HepG2 (cell line): ENCODE results near the gene USH2A. TPM values are rescaled to one million over a fixed set of nuclear protein-coding genes. Genes with fewer than 3 reads are reported as not detected.

Experiments
- ATAC-seq: fragments of 200-7000 bp; cut with Tn5 transposase; 3 replicates; pipeline ENCODE4 v1.9.1; 2020; ENCODE audit warnings: mild to moderate bottlenecking, moderate library complexity
- BruUV-seq: library from RNA; stranded (reverse); fragments of 400-500 nt; replicated peaks from 2 replicates; lab custom pipeline; 2021; lab: Mats Ljungman, UMichigan
- CTCF ChIA-PET: fragments of 300-600 bp; formaldehyde crosslinking; extraction: SDS; loops from one replicate; lab custom pipeline; 2021; ENCODE audit warnings: low total read pairs, inconsistent platforms, low intra/inter-chr PET ratio; lab: Yijun Ruan, JAX
- POLR2A ChIA-PET: fragments of 350-600 bp; sonication (Branson Sonifier 250); formaldehyde crosslinking; loops from one replicate; lab custom pipeline; 2020; ENCODE audit warnings: antibody characterized with exemption, inconsistent platforms; lab: Yijun Ruan, JAX
- DNase-seq: peaks from one replicate; pipeline ENCODE4 v3.0.0-alpha.2; 2015; ENCODE audit warnings: low spot score
- FAIRE-seq: peaks from 3 replicates; lab custom pipeline; 2011; peaks lifted over from hg19 to GRCh38; lab: Jason Lieb, UNC
- H2AFZ ChIP-seq: one replicate; pipeline ENCODE4 v1.6.1; 2011; ENCODE audit warnings: low read length, inconsistent platforms
- H3K27ac ChIP-seq: fragments of 300-600 bp; 3 replicates; pipeline ENCODE4 v1.8.0; 2011; ENCODE audit warnings: mixed run types, mild to moderate bottlenecking, mixed read lengths, low read length, inconsistent platforms; ENCODE audit not compliant: insufficient read depth; ENCODE audit errors: extremely low read length
- H3K27me3 ChIP-seq, 2 experiments: fragments of 200-600 bp in 1 of 2; 2 replicates in 1 of 2; 3 replicates in 1 of 2; pipeline versions ENCODE4 v1.6.0 to v1.8.0; 2011; ENCODE audit warnings: low read length in 2 of 2, mild to moderate bottlenecking in 2 of 2, moderate library complexity in 2 of 2, inconsistent platforms in 1 of 2; ENCODE audit not compliant: insufficient read depth in 2 of 2, control insufficient read depth in 1 of 2
- H3K36me3 ChIP-seq, 2 experiments: fragments of 200-600 bp in 1 of 2; replicated peaks in 1 of 2; 2 replicates in 1 of 2; 3 replicates in 1 of 2; pipeline versions ENCODE4 v1.5.1 to v1.8.0; 2011; ENCODE audit warnings: low read length in 2 of 2, inconsistent platforms in 1 of 2; ENCODE audit not compliant: insufficient read depth in 2 of 2, control insufficient read depth in 1 of 2
- H3K4me1 ChIP-seq: 2 replicates; pipeline ENCODE4 v1.5.1; 2012; ENCODE audit warnings: low read length, inconsistent platforms; ENCODE audit not compliant: insufficient read depth
- H3K4me2 ChIP-seq: 2 replicates; pipeline ENCODE4 v1.6.0; 2011; ENCODE audit warnings: low read depth, low read length, inconsistent platforms
- H3K4me3 ChIP-seq, 3 experiments: fragments of 200-600 bp in 1 of 3; sonication (generic), shearing (Covaris generic) in 1 of 3; replicated peaks in 1 of 3; 2 replicates each; pipeline ENCODE4 v1.5.1; 2011 to 2016; ENCODE audit warnings: low read length in 3 of 3, inconsistent platforms in 2 of 3, low read depth in 2 of 3, mild to moderate bottlenecking in 2 of 3, control low read depth in 1 of 3, mixed read lengths in 1 of 3; ENCODE audit not compliant: insufficient read depth in 1 of 3
- H3K79me2 ChIP-seq: one replicate; pipeline ENCODE4 v1.6.1; 2011; ENCODE audit warnings: low read length, inconsistent platforms; ENCODE audit not compliant: insufficient read depth
- H3K9ac ChIP-seq: 2 replicates; pipeline ENCODE4 v1.6.0; 2011; ENCODE audit warnings: mild to moderate bottlenecking, low read depth, low read length, inconsistent platforms; ENCODE audit not compliant: insufficient read depth
- H3K9me3 ChIP-seq: 2 replicates; pipeline ENCODE4 v1.5.1; 2012; ENCODE audit warnings: mild to moderate bottlenecking, low read length
- H4K20me1 ChIP-seq: 2 replicates; pipeline ENCODE4 v1.6.0; 2011; ENCODE audit warnings: inconsistent platforms, mild to moderate bottlenecking, low read length, moderate library complexity; ENCODE audit not compliant: insufficient read depth
- CCAR2 ChIP-seq: fragments of 200-400 bp; formaldehyde crosslinking; optimal IDR thresholded peaks from 2 replicates; pipeline ENCODE3; 2018; ENCODE audit warnings: low read depth, mild to moderate bottlenecking, low read length, moderate library complexity
- KAT7 ChIP-seq: IDR thresholded peaks from 2 replicates; pipeline ENCODE4 v1.6.1; 2018; ENCODE audit warnings: borderline replicate concordance, missing compliant biosample characterization
- MLXIP ChIP-seq: sonication (generic); formaldehyde crosslinking; IDR thresholded peaks from 2 replicates; pipeline ENCODE4 v1.9.0; 2021; ENCODE audit warnings: missing genetic modification reagents, borderline replicate concordance
- ZNF256 ChIP-seq: sonication (generic); formaldehyde crosslinking; conservative IDR thresholded peaks from 2 replicates; pipeline ENCODE4 v1.4.0; 2020; ENCODE audit warnings: missing genetic modification reagents
- ZNF710 ChIP-seq: sonication (generic); formaldehyde crosslinking; IDR thresholded peaks from 2 replicates; pipeline ENCODE4 v1.5.0; 2020; ENCODE audit warnings: mild to moderate bottlenecking, missing genetic modification reagents, borderline replicate concordance
- WGBS: methylation state at CpG from one replicate; pipeline ENCODE4 v1.1.6; 2017; ENCODE audit warnings: low lambda C conversion rate; 5-methylcytosine and 5-hydroxymethylcytosine counted together
- in situ Hi-C: cut with HindIII; loops from 2 replicates; pipeline ENCODE4 v1.10.0; 2017; ENCODE audit warnings: low pct_unique_long_range_greater_than_20kb; ENCODE audit not compliant: extremely low pct_ligation_motif_present
- intact Hi-C: fragments of 100-400 bp; cut with micrococcal nuclease; formaldehyde crosslinking; loops from one replicate; pipeline ENCODE4 v1.10.0; 2022; ENCODE audit not compliant: unreplicated experiment
- polyA plus RNA-seq, 8 experiments: library from polyadenylated mRNA; depleted of rRNA in 3 of 8; stranded (reverse) in 7 of 8; unstranded in 1 of 8; fragments of >200 nt; fragmentation: Illumina TruSeq in 4 of 8; extraction: Trizol in 4 of 8; gene quantifications; 2 replicates each; pipeline versions ENCODE4 v1.2.1 to v1.2.3, GENCODE V29; 2011 to 2016; ENCODE audit warnings: low read depth in 4 of 8, missing spikeins in 1 of 8, mixed read lengths in 1 of 8; ENCODE audit not compliant: insufficient read depth in 1 of 8
- total RNA-seq, 5 experiments: library from RNA; depleted of rRNA; stranded (reverse); fragments of >200 nt; fragmentation: Illumina TruSeq; extraction: Trizol; gene quantifications; 2 replicates each; pipeline ENCODE4 v1.2.3, GENCODE V29; 2016; ENCODE audit warnings: low read depth in 1 of 5
- TF ChIP-seq, protein P1 (sequence below): sonication (generic); formaldehyde crosslinking; IDR thresholded peaks from 2 replicates; pipeline ENCODE4 v1.4.0; 2020; ENCODE audit warnings: mild to moderate bottlenecking, missing genetic modification reagents
- TF ChIP-seq, protein P2 (sequence below): sonication (generic); formaldehyde crosslinking; IDR thresholded peaks from 2 replicates; pipeline ENCODE4 v1.8.1; 2022; ENCODE audit warnings: low read depth, mild to moderate bottlenecking, missing genetic modification reagents
- TF ChIP-seq, protein P3 (sequence below): sonication (generic); formaldehyde crosslinking; IDR thresholded peaks from 2 replicates; pipeline ENCODE4 v1.4.0; 2020; ENCODE audit warnings: mild to moderate bottlenecking, missing genetic modification reagents

The USH2A gene
- total and polyA plus RNA-seq, 2 of the 13 experiments (the other 11 are each of a cell fraction or from before 2014, with no cell fraction given) = 0.02 TPM; not detected in 1

GRCh38 chr1:215779729-215780128, 643.5 kb downstream of the USH2A start:
- 2% methylated on average over 7 of the region's 7 CpGs for WGBS
- ChIA-PET POLR2A (no interaction called here), CTCF (no interaction called here)
- intact Hi-C loops = no loop called here
- Histone ChIP-seq H3K27me3 (no peaks in the 10 kb centered on the region), H3K4me3 (no peak overlapping the region), H3K9me3 (no peaks in the 10 kb centered on the region), H3K36me3 (no peaks in the 10 kb centered on the region), H2AFZ (no peak overlapping the region), H3K4me1 (no peaks in the 10 kb centered on the region), H3K79me2 (no peaks in the 10 kb centered on the region), H3K27ac (no peak overlapping the region), H3K4me2 (no peak overlapping the region), H3K9ac (no peak overlapping the region), H4K20me1 (no peaks in the 10 kb centered on the region)
- FAIRE-seq = no peak
- ATAC-seq = no peak
- in situ Hi-C loops = no loop called here
- no peak for DNase-seq
- BruUV-seq = no TSS peak
- TF ChIP-seq, protein P1, sequence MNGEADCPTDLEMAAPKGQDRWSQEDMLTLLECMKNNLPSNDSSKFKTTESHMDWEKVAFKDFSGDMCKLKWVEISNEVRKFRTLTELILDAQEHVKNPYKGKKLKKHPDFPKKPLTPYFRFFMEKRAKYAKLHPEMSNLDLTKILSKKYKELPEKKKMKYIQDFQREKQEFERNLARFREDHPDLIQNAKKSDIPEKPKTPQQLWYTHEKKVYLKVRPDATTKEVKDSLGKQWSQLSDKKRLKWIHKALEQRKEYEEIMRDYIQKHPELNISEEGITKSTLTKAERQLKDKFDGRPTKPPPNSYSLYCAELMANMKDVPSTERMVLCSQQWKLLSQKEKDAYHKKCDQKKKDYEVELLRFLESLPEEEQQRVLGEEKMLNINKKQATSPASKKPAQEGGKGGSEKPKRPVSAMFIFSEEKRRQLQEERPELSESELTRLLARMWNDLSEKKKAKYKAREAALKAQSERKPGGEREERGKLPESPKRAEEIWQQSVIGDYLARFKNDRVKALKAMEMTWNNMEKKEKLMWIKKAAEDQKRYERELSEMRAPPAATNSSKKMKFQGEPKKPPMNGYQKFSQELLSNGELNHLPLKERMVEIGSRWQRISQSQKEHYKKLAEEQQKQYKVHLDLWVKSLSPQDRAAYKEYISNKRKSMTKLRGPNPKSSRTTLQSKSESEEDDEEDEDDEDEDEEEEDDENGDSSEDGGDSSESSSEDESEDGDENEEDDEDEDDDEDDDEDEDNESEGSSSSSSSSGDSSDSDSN (CRISPR knock-in tag) = no peak
- no peak for TF ChIP-seq ZNF256
- TF ChIP-seq MLXIP (CRISPR knock-in tag) = no peak
- TF ChIP-seq ZNF710 = no peak
- TF ChIP-seq, protein P2, sequence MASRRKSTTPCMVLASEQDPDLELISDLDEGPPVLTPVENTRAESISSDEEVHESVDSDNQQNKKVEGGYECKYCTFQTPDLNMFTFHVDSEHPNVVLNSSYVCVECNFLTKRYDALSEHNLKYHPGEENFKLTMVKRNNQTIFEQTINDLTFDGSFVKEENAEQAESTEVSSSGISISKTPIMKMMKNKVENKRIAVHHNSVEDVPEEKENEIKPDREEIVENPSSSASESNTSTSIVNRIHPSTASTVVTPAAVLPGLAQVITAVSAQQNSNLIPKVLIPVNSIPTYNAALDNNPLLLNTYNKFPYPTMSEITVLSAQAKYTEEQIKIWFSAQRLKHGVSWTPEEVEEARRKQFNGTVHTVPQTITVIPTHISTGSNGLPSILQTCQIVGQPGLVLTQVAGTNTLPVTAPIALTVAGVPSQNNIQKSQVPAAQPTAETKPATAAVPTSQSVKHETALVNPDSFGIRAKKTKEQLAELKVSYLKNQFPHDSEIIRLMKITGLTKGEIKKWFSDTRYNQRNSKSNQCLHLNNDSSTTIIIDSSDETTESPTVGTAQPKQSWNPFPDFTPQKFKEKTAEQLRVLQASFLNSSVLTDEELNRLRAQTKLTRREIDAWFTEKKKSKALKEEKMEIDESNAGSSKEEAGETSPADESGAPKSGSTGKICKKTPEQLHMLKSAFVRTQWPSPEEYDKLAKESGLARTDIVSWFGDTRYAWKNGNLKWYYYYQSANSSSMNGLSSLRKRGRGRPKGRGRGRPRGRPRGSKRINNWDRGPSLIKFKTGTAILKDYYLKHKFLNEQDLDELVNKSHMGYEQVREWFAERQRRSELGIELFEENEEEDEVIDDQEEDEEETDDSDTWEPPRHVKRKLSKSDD (CRISPR knock-in tag) = no peak
- TF ChIP-seq, protein P3, sequence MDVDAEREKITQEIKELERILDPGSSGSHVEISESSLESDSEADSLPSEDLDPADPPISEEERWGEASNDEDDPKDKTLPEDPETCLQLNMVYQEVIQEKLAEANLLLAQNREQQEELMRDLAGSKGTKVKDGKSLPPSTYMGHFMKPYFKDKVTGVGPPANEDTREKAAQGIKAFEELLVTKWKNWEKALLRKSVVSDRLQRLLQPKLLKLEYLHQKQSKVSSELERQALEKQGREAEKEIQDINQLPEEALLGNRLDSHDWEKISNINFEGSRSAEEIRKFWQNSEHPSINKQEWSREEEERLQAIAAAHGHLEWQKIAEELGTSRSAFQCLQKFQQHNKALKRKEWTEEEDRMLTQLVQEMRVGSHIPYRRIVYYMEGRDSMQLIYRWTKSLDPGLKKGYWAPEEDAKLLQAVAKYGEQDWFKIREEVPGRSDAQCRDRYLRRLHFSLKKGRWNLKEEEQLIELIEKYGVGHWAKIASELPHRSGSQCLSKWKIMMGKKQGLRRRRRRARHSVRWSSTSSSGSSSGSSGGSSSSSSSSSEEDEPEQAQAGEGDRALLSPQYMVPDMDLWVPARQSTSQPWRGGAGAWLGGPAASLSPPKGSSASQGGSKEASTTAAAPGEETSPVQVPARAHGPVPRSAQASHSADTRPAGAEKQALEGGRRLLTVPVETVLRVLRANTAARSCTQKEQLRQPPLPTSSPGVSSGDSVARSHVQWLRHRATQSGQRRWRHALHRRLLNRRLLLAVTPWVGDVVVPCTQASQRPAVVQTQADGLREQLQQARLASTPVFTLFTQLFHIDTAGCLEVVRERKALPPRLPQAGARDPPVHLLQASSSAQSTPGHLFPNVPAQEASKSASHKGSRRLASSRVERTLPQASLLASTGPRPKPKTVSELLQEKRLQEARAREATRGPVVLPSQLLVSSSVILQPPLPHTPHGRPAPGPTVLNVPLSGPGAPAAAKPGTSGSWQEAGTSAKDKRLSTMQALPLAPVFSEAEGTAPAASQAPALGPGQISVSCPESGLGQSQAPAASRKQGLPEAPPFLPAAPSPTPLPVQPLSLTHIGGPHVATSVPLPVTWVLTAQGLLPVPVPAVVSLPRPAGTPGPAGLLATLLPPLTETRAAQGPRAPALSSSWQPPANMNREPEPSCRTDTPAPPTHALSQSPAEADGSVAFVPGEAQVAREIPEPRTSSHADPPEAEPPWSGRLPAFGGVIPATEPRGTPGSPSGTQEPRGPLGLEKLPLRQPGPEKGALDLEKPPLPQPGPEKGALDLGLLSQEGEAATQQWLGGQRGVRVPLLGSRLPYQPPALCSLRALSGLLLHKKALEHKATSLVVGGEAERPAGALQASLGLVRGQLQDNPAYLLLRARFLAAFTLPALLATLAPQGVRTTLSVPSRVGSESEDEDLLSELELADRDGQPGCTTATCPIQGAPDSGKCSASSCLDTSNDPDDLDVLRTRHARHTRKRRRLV = no peak
- TF ChIP-seq KAT7 (CRISPR knock-in tag) = no peak
- no peak for TF ChIP-seq CCAR2
